Measurements from ENCODE around the gene ROBO2.

Gene ROBO2

GRCh38 chr3:77489216-77489615 is 449.3 kb downstream of the ROBO2 start:
- no peak for DNase-seq (ENCODE audit: low read depth)

GRCh38 chr3:77491961-77492360 is 452.1 kb downstream of the ROBO2 start:
- no peak for DNase-seq (ENCODE audit: low read depth)

GRCh38 chr3:77500721-77501120 is 460.8 kb downstream of the ROBO2 start:
- DNase-seq (ENCODE audit: low read depth) = peak; percentile 4

- DNase-seq (ENCODE audit: low read depth) = no peak
Measured at GRCh38 chr3:77506384-77506783, 466.5 kb downstream of the ROBO2 start.

- peak; percentile 57 for DNase-seq (ENCODE audit: low read depth)
Measured at GRCh38 chr3:77513542-77513941, 473.6 kb downstream of the ROBO2 start.

GRCh38 chr3:77514766-77515165 is 474.9 kb downstream of the ROBO2 start:
- peak; percentile 6 for DNase-seq (ENCODE audit: low read depth)

- DNase-seq (ENCODE audit: low read depth) = no peak
Measured at GRCh38 chr3:77524463-77524862, 484.6 kb downstream of the ROBO2 start.

- DNase-seq (ENCODE audit: low read depth) = no peak
Measured at GRCh38 chr3:77524946-77525682, 485.2 kb downstream of the ROBO2 start.

GRCh38 chr3:77526573-77527113 is 486.7 kb downstream of the ROBO2 start:
- DNase-seq (ENCODE audit: low read depth) = no peak

- no peak for DNase-seq (ENCODE audit: low read depth)
Measured at GRCh38 chr3:77529522-77529921, 489.6 kb downstream of the ROBO2 start.

- DNase-seq (ENCODE audit: low read depth) = peak; percentile 87
Measured at GRCh38 chr3:77530870-77531269, 491.0 kb downstream of the ROBO2 start.

GRCh38 chr3:77535116-77535515 is 495.2 kb downstream of the ROBO2 start:
- DNase-seq (ENCODE audit: low read depth) = no peak

GRCh38 chr3:77536038-77536775 is 496.3 kb downstream of the ROBO2 start:
- DNase-seq (ENCODE audit: low read depth) = peak; percentile 8

GRCh38 chr3:77539014-77539413 is 499.1 kb downstream of the ROBO2 start:
- no peak for DNase-seq (ENCODE audit: low read depth)

GRCh38 chr3:77539677-77540076 is 499.8 kb downstream of the ROBO2 start:
- no peak for DNase-seq (ENCODE audit: low read depth)

GRCh38 chr3:77541203-77541922 is 501.5 kb downstream of the ROBO2 start:
- DNase-seq (ENCODE audit: low read depth) = no peak

- no peak for DNase-seq (ENCODE audit: low read depth)
Measured at GRCh38 chr3:77546246-77546645, 506.3 kb downstream of the ROBO2 start.

GRCh38 chr3:77549034-77549433 is 509.1 kb downstream of the ROBO2 start:
- DNase-seq (ENCODE audit: low read depth) = no peak

- no peak for DNase-seq (ENCODE audit: low read depth)
Measured at GRCh38 chr3:77553240-77553639, 513.3 kb downstream of the ROBO2 start.

- peak; percentile 2 for DNase-seq (ENCODE audit: low read depth)
Measured at GRCh38 chr3:77562089-77562488, 522.2 kb downstream of the ROBO2 start.

- DNase-seq (ENCODE audit: low read depth) = no peak
Measured at GRCh38 chr3:77563012-77563411, 523.1 kb downstream of the ROBO2 start.

GRCh38 chr3:77566055-77566454 is 526.2 kb downstream of the ROBO2 start:
- no peak for DNase-seq (ENCODE audit: low read depth)

Data from fibroblast of gingiva (primary cell).